LNCaP clone FGC (cell line): ENCODE measurements around the gene AJAP1.

Experiments
- DNase-seq: peaks from one replicate; pipeline ENCODE4 v3.0.0-alpha.2; 2011; ENCODE audit warnings: low read depth
- H3K4me3 ChIP-seq: 2 replicates; pipeline ENCODE4 v1.5.1; 2011; ENCODE audit warnings: mild to moderate bottlenecking, low read depth, low read length, control low read depth
- TF ChIP-seq, protein P1 (sequence below): IDR thresholded peaks from 2 replicates; pipeline ENCODE4 v1.5.1; 2012; ENCODE audit warnings: mild to moderate bottlenecking; ENCODE audit not compliant: control insufficient read depth, insufficient read depth; ENCODE audit errors: extremely low read depth

Gene AJAP1

DNA sequence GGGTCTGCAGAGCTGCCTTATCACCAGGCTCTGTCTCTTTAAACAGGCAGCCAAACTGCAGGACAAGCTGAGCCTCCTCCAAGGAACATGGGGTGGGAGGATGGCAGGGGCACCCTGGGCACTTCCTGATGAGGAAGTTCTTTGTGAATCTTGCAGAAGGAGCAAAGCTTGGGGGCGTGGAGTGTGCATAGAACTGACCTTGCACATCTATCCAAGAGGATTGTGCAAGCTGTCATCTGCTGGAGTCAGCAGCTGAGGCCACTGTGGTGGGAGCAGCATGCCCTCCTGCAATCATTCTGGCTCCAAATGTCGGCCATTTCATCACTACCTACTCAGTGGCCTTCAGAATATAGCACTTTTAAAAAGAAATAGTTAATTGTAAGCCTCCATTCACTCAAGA is 182.2 kb downstream of the AJAP1 start:
- TF ChIP-seq, protein P1, sequence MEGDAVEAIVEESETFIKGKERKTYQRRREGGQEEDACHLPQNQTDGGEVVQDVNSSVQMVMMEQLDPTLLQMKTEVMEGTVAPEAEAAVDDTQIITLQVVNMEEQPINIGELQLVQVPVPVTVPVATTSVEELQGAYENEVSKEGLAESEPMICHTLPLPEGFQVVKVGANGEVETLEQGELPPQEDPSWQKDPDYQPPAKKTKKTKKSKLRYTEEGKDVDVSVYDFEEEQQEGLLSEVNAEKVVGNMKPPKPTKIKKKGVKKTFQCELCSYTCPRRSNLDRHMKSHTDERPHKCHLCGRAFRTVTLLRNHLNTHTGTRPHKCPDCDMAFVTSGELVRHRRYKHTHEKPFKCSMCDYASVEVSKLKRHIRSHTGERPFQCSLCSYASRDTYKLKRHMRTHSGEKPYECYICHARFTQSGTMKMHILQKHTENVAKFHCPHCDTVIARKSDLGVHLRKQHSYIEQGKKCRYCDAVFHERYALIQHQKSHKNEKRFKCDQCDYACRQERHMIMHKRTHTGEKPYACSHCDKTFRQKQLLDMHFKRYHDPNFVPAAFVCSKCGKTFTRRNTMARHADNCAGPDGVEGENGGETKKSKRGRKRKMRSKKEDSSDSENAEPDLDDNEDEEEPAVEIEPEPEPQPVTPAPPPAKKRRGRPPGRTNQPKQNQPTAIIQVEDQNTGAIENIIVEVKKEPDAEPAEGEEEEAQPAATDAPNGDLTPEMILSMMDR: no peak
- no peak for DNase-seq
- H3K4me3 ChIP-seq: no peak overlapping the region

DNA sequence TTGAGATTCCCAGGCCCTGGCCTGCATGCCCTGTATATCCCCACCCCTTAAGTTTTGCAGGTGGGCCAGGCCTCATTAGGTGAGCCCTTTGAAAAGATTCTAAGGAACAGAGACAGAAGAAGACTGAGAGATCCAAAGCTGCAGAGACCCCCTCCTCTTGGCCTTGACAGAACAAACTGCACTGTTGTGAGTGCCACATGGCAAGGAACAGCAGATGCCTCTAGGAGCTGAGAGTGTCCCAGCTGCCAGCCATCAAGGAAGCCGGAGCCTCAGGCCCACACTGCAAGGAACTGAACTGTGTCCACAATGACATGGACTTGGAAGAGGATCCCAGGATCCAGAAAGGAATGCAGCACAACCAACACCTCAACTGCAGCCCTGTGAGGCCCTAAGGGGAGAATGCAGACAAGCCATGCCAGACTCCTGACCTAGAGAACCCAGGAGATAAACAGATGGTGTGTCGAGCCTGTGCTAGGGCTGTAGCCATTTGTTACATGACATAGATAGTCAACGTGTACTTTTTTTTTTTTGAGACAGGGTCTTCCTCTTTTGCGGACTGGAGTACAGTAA is 182.7 kb downstream of the AJAP1 start:
- no peak overlapping the region for H3K4me3 ChIP-seq
- no peak for DNase-seq
- TF ChIP-seq, protein P1: no peak

DNA sequence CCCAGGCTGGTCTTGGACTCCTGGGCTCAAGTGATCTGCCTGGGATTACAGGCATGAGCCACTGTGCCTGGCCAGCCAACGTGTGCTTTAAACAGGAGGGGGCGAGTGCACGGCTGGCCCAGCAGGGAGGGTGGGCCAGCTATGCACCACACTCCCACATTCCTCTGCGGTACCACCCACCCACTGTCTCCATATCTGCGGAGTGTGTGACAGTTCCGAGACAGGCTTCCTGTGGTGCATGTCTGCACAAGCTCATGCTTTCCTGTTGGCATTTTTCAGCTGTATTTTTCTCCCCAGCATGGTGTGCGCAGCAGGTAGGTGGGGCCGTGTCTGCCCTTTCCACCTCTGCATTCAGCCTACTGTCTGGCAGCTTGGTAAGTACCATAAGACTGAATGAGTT is 183.3 kb downstream of the AJAP1 start:
- no peak overlapping the region for H3K4me3 ChIP-seq
- no peak for DNase-seq
- TF ChIP-seq, protein P1: no peak

DNA sequence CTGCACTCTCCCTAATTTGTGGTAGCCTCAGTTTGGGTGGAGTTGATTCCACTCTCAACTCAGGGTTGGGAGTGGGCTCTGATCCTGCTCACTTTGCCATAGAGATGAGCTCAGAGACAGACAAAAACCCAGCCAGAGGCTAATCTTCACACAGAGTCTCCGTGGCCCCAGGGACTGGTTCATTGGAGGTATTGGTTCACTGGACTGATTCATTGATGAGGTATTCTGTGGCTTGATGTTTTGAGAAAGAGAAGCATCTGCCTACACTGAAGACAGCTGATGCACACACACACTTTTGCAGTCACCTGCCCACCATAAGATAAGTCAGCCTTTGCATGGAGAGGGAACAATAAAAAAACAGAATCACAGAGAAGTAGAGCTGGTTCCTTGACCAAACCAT is 183.8 kb downstream of the AJAP1 start:
- no peak overlapping the region for H3K4me3 ChIP-seq

More for the DNA sequence above, 183.8 kb downstream of the AJAP1 start:
- TF ChIP-seq, protein P1: no peak
- DNase-seq: no peak
